ENCODE results near the gene MPPED2.

MPPED2 gene, protein sequence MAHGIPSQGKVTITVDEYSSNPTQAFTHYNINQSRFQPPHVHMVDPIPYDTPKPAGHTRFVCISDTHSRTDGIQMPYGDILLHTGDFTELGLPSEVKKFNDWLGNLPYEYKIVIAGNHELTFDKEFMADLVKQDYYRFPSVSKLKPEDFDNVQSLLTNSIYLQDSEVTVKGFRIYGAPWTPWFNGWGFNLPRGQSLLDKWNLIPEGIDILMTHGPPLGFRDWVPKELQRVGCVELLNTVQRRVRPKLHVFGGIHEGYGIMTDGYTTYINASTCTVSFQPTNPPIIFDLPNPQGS

DNA sequence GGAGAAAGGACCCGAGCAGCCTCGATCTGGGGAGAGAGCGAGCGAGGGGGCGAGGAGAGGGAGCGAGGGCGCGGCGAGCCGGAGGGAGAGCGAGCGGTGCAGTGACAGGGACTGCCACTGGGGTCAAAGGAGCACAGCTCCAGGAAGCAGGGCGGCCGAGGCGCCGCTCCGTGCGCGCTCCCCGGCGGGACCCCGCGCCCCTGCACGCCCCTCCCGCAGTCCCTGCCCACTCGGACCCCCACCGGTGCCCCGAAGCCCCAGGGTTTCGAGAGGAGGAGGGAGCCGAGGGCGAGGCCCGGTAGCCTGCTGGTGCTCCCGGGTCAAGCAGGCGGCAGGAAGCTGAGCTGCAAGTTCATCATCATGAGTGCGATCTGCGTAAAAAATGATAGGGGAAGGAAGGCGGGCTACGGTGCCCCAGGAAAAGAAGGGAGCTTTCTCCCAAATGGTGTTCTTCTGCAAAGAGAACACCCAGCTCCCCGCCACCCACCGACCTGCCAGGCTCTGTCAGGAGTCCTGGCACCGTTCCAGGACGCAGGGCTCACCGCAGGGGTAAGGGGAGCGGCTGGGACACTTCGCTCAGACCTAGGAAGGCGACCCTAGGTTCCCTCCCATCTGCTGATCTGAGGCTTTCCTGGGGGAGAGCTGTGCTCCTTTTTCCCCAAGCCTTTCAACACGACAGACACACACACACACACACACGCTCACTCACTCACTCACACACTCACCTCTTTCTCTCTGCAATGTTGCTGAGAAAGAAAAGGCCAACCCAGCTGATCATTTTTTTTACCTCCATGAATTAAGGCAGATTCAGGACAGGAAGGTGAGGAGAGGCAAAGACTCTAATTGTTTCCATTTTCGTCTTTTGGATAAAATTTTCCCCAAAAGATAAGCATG, at the start of gene MPPED2:
Gene MPPED2, minus strand, starts transcription at position 103 of the 894 bp plus-strand sequence. CDS start 5,980 bp downstream, outside the sequence.
- no peak for DNase-seq (ENCODE audit: low read depth)

DNA sequence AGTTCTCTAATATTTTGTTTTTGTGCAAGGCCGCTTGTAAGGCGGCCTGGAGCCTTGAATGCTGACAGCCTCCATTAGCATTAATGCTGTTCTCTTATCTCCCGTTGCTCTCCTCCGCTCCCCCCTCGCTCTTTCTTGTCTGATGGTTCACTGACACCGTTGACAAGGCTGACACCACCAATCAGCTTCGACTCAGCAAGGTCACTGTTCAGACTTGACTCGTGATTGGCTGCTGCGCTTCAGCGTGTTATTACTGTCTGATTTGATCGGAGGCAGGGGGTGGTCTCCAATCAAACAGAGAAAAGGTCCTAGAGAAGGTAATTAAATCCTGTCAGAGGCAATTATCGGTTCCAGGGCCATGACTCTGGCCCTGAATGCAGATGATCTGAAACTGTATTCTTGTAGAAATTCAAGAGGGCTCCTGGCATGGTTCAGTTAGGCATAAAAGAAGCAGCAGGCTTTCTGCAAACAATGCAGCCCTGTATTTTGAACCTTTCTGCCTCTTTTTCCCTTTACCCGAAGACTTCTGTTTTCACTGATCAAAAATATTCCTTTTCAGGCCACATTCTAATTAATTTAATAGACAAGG, 49.3 kb upstream of the MPPED2 start:
- DNase-seq (ENCODE audit: low read depth) = no peak

DNA sequence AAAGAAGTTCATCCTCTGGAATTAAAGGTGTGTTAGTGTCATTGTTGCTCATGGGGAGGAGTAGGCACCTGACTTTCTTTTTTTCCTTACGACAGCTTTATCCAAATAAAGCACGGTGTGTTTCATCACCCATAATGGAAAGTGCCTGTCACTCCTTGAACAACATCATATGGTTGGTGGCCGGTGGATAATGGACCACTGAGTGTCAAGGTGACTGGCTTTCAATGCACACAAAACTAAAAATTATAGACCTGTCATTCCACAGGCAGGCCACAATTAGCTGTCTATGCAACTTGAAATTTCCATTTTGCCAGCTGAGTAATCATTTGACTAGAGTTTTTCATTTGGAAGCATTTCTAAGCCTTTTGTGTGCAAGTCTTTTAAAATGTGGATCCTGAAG, 45.0 kb upstream of the MPPED2 start:
- DNase-seq (ENCODE audit: low read depth) = no peak

DNA sequence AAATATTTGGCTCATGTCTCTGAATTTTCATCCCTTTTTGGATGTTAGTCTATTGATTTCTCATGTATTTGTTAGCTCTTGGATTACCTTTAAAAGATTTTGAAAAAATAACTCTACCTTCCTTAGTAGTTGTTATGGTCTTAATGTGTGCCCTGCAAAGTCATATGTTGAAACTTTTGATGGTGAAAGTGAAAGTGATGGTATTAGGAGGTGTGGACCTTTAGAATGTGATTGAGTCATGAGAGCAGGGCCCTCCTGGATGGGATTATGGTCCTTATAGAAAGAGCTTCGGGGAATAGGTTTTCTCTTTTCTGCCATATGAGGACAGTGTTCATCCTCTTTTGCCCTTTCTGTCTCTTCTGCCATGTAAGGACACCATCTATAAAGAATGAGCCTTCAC, 33.6 kb upstream of the MPPED2 start:
- no peak for DNase-seq (ENCODE audit: low read depth)

DNA sequence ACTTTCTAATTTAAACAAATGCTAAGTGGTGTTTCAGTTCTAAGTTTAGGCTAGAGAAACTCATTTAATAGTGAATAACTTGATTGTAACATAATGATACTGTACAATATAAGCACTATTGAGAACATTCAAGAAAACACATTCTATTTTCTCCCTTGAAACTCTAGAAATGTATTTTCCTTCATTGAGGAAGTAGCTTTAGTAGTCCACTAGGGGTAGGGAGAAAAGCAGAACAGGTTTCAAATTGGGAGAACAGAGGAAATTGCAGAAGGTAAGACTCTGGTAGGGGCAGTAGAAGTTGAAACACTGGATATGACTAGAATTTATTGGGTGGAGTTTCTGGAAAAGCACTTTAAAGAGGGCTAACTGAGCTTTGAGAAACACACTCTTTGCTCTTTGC, 31.6 kb upstream of the MPPED2 start:
- no peak for DNase-seq (ENCODE audit: low read depth)

DNA sequence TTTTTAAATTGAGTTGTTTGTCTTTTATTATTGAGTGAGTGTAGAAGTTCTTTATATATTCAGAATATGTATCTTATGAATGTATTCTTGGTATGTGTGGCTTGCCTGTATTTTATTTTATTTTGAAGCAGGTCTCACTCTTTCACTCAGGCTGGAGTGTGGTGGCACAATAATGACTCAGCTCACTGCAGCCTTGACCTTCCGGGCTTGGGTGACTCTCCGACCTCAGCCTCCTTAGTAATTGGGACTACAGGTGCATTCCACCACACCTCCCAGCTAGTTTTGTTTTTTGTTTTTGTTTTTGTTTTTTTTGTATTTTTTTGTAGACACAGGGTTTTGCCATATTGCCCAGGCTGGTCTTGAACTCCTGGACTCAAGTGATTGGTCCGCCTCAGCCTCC, 24.5 kb upstream of the MPPED2 start:
- DNase-seq (ENCODE audit: low read depth) = no peak

DNA sequence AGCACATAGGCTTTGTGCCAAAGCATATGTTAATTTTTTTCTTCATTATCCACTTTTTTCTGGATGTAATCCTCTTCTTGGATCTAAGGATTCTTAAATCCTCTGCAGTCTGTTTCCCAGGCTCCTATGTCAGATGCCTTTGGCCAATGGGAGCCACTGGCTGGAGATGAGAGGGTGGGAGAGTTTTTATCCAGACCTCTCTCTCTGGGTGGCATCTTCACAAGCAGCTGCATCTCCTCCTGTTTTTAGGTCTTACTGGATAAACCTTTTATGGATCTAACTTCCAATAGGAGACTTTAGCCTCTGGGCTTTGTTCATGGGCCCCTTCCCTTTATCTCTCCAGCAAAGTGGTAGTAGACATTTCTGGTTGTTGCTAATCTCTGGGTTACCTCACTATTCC, 22.4 kb upstream of the MPPED2 start:
- DNase-seq (ENCODE audit: low read depth) = no peak

DNA sequence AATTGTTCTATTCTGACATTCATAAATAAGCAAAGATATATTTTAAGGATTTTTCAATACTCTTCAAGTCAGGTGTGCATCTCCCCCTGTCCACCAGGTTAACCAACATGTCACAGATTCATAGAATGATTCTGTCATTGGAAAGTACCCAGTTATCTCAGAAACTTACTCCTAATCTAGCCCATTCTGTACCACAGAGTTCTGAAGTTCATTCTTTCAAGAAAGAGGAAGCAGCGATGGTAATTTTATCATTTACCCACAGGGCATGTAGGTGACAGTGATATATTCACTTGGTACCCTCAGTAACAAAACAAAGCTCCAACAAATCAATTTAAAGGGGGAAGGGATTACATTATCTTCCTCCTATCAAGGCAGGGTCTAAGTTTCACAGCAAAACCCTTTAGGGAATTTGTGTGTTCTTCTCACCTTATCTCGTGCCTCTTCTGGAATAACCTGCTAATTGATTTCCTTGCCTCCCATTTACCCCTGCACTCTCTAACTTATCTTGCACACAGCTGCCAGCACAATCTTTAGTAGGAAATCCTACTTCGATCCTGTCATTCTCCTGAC, 19.0 kb upstream of the MPPED2 start:
- DNase-seq (ENCODE audit: low read depth) = no peak

DNA sequence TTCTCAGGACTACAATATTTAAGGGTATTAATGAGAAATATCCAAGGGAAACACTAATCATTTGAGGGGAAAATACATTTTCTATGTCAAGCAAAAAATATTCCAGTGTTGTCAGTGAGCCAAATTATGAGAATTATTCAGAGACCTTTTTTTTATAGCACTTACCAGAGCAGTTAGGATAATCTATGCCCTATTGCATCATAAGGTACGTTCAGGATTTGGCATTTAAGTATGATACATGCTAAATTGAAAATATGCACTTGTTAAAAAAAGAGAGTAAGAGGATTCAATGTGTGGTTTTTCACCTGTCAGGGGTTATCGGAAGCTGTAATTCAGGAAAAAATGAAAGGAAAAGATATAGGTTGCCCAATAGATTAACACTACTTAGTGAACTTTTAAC, 17.2 kb upstream of the MPPED2 start:
- DNase-seq (ENCODE audit: low read depth) = no peak

DNA sequence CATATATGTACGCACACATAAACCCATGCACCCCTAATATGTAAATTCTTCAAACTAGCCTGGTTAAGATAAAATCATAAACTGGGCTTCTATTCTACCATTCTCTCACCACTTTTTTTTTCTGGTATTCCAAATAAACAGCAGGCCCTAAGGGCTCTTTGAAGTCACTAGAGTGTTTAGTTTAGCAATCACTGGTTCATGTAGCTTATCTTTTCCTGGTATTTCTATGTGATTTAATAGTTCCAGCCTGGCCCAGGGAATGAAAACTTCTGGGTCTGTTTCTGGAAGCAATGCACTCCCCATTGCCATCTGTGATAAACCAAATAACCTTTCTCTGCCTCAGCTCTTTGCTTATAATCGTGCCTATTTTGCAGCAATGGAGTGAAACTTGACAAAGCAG, 10.7 kb upstream of the MPPED2 start:
- DNase-seq (ENCODE audit: low read depth) = no peak

DNA sequence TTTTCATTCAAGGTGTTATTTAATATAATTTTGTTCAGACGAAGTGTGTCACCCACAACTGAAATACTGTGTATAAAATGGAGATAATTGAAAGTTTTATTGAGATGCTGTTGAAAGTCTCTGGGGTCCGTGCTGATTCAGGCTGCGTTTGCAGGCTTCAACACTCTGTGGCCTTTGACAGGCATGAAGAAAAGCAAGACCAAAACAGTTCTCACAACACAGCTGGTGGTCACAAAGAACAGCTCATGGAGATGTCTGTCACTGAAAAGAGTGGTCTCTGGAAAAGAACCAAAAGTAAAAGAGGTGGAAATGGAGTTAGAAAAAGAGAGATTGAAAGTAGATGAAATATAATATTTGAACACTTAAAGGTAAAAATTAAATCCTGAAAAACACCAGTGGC, 9.8 kb upstream of the MPPED2 start:
- DNase-seq (ENCODE audit: low read depth) = no peak

DNA sequence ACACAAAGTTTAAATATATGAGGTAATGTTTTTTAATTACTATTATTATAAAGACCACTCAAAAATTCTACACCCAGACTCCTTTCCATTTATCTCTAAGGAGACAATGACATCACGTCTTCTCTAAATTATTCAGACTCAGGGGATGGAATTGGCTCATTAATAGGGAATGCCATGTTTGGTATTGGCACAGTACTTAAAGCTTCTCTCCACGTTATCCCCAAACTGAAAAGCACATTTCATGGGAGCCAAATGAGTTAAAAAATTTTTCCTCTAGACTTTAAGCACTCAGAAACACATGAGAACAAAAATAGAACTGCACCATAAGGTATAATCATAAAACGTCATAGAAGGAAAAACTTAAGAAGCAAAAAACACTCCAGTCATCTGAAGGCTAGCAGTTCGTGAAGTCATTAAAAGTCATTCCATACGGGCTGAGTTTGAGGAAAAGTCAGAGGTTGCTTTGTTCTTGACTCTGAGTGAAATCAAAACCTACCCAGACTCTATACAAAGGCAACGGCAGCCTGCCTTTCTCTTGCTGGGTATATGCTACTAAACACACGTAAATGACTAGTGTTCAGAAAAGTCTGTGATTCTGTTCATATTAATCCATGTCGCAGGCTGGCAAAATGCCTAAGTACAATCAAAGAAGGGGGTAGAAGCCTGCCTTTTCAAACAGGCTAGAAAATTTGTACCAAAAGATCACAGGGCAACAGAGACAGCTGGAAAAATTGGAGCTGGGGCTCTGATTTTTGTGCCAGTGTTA, 8.7 kb upstream of the MPPED2 start:
- DNase-seq (ENCODE audit: low read depth) = no peak

DNA sequence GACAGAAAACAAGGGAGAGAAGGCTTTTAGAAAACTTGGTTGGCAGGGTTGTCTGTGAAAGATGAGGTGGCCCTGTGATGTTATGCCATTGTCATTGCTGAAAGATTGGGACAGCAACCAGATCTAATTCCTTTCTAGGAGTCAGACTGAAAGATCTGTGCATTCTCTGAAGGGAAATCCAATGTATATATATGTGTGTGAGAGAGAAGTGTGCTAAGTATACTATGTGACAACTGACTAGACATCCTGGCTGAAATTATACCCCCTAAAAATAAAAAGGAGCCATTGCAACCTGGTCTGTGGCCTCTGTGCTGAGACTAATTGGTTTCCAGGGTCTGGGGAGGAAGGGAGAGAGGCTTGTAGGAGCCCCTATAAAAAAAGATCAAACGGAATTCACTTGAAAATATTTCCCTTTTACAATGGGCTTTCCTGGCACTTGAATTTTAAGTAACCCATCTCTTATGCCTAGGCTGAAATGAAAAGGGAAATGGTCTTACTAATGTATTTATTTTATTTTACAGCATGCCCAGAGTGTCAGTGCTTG, 1.2 kb upstream of the MPPED2 start:
- no peak for DNase-seq (ENCODE audit: low read depth)

DNA sequence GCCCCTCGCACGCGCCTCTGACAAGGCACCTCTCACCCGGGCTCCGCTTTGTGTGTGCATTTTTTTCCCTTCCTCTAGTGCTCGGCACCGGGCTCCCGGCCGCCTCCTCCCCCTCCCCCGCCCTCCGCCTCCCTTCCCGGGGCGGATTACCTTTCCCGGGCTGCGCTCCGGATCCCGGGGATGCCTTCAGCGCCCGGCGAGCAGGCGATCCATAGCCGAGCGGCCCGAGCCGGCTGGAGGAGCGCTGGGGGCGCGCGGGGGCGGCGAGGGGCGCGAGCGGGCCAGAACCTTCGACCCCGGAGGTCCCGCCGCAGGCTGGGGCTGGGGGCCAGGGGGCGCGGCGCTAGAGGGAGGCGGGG, 282 bp downstream of the MPPED2 start:
- DNase-seq (ENCODE audit: low read depth) = no peak

DNA sequence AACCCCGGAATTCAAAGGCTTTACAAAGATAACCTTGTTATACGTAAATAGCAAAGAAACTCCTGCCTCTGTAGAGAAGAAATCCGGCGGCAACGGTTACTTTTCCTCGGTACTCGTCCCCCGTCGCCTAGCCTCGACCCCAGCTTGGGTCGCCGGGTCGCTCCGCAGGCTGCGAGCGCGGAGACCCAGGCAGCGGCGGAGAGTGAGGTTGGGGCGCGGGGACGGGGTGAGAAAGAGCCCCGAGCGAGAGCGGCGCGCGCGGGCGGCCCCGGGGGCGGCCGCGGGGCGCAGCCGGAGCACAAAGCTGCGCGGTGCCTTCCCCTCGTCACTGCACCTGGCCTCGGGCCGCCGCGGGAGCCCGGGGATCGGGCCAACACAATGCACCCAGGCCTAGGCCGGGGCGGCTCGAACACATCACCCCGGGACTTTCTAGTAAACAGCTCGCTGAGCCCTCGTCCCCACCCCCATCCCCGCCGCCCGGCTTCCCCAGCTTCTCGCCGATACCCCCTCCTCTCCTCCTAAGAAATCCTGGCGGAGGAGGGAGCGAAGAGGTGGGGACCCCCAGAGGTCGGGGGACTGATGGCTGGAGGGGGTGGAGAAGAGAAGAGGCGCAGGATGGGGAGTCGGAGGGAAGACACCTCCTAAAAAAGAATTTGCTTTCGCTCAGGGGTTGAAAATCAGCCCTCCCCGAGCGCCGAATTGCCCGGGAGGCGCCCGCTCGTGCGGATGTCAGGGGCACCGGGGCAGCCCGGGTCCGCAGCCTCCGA, 845 bp downstream of the MPPED2 start:
- no peak for DNase-seq (ENCODE audit: low read depth)

DNA sequence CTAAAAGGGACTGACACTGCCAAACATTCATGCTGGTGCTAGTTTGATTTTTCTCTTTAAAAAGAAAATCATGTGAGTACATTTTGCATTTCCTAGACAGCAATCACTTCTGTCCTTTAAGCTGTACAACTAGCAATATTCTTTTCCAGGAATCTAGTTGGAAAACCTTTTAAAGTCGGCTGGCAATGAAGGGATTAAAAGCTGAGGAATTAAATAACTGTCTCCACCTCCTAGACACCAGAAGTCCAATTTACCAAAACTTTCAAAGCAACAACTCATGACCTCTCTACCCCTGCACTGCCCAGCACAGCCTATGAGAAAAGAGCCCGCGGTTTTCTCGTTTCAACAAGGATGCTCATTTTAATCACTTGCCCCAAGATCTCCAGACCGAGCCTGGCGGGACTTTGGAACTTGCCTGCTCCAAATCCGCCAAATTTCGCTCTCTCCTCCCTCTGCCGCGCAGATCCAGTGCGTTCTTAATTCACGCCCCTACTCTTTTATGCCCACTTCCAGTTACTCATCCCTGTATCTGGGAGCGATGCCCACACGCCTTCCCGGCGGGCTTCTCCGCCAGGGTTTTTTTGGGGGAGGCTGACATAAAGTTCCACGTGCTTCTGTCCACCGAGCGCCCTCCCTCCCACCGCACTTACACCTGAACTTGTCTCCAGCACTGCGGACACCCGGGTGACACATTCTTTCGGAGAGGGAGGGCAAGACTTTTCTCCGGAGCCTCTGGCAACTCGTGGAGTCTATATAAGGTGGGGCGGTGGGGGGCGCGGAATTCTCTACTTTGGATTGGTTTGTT, 2.5 kb downstream of the MPPED2 start:
- DNase-seq (ENCODE audit: low read depth) = no peak

DNA sequence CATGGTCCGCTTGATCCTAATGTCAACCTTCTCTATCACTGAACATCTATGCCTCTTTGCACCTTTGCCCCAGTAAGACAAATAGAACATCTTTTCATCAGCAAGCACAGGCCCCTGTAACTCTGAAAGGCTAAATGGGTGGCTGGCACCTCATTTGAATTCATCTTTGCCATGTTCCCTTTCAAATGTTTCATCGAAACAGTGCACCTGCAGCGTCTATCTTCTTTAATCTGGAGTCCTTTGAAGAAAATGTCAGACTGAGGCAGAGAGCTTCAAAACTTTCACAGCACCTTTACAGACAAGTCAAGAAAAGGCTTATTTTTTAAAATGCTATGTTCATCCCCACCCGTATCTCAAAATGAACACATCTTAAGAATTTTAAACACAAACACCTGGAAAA, 3.4 kb downstream of the MPPED2 start:
- DNase-seq (ENCODE audit: low read depth) = no peak

DNA sequence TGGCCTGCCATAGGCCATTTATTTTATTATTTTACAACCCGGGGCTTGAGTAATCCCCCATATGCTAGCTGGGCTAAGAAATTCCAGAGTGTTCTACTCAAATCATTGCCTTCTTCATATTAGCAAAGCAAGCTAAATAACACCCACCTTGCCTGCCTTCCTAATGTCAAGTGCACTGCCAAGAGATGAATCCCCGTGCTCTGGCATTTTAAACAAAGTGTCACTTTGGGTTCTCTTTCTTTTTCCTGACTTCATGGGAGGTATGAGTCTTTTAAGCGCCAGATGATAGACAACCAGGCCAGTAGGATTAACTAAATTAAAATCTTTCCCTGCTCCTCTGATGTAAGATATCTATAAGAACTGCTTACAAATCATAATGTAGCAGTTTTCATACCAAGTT, 4.5 kb downstream of the MPPED2 start:
- no peak for DNase-seq (ENCODE audit: low read depth)

DNA sequence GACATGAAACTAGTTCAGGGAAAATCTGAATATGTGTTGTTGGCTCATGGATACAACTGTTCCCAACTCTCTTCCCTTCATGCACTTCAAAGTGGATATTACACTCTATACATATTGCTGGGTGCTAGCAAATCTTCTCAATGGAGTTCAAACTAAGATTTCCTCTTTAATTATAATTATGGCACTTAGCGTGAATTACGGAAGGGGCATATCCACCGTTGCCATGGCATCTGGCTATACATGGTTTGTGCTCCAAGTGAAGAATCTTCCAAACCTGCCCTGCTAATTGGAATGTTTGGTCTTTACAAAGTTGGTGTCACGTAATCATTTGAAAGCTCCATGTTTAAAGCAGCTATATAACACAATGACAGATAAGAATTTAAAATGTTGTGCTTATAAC, 5.6 kb downstream of the MPPED2 start:
- no peak for DNase-seq (ENCODE audit: low read depth)
